Adrenal gland (tissue), 5 donors: ENCODE data around the gene CDC5L.

ENCODE experiments used
- POLR2A ChIP-seq, 2 donors: fragments of 450-650 bp; IDR thresholded peaks; one replicate each; pipeline ENCODE4 v1.6.1; 2017; ENCODE audit warnings: antibody characterized with exemption in 2 of 2, mild to moderate bottlenecking in 2 of 2, moderate library complexity in 1 of 2
- TF ChIP-seq, protein P1 (sequence below), 6 experiments: fragments of 450-650 bp in 4 of 6; fragments of 200-600 bp in 2 of 6; sonication (generic) in 1 of 6; IDR thresholded peaks; 1 replicate in 5 of 6; 2 replicates in 1 of 6; pipeline versions ENCODE4 v1.5.1 to v1.8.0; 2016 to 2021; ENCODE audit warnings: antibody characterized with exemption in 6 of 6, mild to moderate bottlenecking in 2 of 6, moderate library complexity in 1 of 6
- donor health status: DM: no; HTN: no; CAD: no.

DNA sequence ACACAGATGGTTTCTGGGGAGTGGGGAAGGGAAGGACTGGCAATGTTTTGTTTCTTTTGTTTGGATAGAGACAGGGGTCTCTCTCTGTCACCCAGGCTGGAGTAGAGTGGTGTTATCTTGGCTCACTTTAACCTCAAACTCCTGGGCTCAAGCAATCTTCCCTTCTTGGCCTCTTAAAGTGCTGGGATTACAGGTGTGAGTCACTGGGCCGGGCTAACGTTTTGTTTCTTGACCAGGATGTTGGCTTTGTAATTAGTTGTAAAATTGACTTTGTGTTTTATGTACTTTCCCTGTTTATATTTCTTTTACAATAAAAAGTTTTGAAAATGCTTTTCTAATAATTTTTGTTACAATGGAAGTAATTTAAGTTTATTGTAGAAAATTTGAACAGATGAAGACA, 34.2 kb upstream of the CDC5L start:
- TF ChIP-seq, protein P1, sequence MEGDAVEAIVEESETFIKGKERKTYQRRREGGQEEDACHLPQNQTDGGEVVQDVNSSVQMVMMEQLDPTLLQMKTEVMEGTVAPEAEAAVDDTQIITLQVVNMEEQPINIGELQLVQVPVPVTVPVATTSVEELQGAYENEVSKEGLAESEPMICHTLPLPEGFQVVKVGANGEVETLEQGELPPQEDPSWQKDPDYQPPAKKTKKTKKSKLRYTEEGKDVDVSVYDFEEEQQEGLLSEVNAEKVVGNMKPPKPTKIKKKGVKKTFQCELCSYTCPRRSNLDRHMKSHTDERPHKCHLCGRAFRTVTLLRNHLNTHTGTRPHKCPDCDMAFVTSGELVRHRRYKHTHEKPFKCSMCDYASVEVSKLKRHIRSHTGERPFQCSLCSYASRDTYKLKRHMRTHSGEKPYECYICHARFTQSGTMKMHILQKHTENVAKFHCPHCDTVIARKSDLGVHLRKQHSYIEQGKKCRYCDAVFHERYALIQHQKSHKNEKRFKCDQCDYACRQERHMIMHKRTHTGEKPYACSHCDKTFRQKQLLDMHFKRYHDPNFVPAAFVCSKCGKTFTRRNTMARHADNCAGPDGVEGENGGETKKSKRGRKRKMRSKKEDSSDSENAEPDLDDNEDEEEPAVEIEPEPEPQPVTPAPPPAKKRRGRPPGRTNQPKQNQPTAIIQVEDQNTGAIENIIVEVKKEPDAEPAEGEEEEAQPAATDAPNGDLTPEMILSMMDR (IDR thresholded peaks at IDR 0.05): no peak
- TF ChIP-seq POLR2A (IDR thresholded peaks at IDR 0.05): no peak
